Mammary microvascular endothelial cell (primary cell): ENCODE measurements around the gene ISLR. TPM values are rescaled to one million over a fixed set of nuclear protein-coding genes. Genes with fewer than 3 reads are reported as not detected.

Experiments used
- total RNA-seq: library from RNA; depleted of rRNA; stranded (reverse); fragments of >200 nt; gene quantifications from 2 replicates; pipeline ENCODE4 v1.2.3, GENCODE V29; 2015

Gene ISLR
- not detected in 2 replicates for total RNA-seq

GRCh38 chr15:74173380-74174218 is at the start of gene ISLR:
ISLR (plus strand) TSS chr15:74173710; CDS start chr15:74174859, 1,149 bp downstream.

GRCh38 chr15:74130155-74130848 is 43.2 kb upstream of the ISLR start, which contains the start of gene ISLR2:
ISLR2 (plus strand) TSS chr15:74130586; CDS start chr15:74132755, 2,169 bp downstream.

GRCh38 chr15:74202452-74203401 is 29.2 kb downstream of the ISLR start, which contains the start of gene STRA6:
STRA6 (minus strand) TSS chr15:74202787; CDS start chr15:74202267, 520 bp downstream.

Other genes with a start within 250 kb of the ISLR start
- gene LOXL1, start 247.2 kb upstream of the ISLR start, total RNA-seq: 1.4 and 2.5 TPM in 2 replicates
- 13.9 and 18.3 TPM in 2 replicates for gene STOML1, start 181.4 kb upstream of the ISLR start, total RNA-seq
- gene PML, start 179.0 kb upstream of the ISLR start, total RNA-seq: 127 and 139 TPM in 2 replicates
- not detected in 2 replicates for gene GOLGA6A, start 91.2 kb upstream of the ISLR start, total RNA-seq
- 0.13 TPM in 1 of 2 replicates, not detected in the other for gene ISLR2, start 43.1 kb upstream of the ISLR start, total RNA-seq
- gene STRA6, start 29.1 kb downstream of the ISLR start, total RNA-seq: 0.10 TPM in 1 of 2 replicates, not detected in the other
- gene CCDC33, start 62.6 kb downstream of the ISLR start, total RNA-seq: not detected in 2 replicates
- gene CYP11A1, start 193.9 kb downstream of the ISLR start, total RNA-seq: 0.33 TPM in 1 of 2 replicates, not detected in the other